ENCODE measurements around the gene NR1I3. TPM values are rescaled to one million over a fixed set of nuclear protein-coding genes. Genes with fewer than 3 reads are reported as not detected.
A peak's percentile ranks its signal among the peaks of the same experiment; 100 is the strongest.

The NR1I3 gene
- total and polyA plus RNA-seq, 4 donors, result 0.17 TPM; not detected in 3

GRCh38 chr1:161200992-161201835, 36.8 kb downstream of the NR1I3 start:
- Histone ChIP-seq H3K9ac (ENCODE audit: insufficient read depth in 1 of 2, low read length in 2 of 2) (peak overlapping the region; percentile 6 to 86), H3K4me1 (ENCODE audit: control insufficient read depth in 5 of 5, insufficient read depth in 5 of 5, low read length in 5 of 5) (peaks cover 6 to 68% (median 40%) of the 10 kb centered on the region in 5 donors), H3K36me3 (ENCODE audit: control insufficient read depth in 4 of 4, insufficient read depth in 4 of 4, low read length in 4 of 4) (peaks cover 0 to 14% (median 7%) of the 10 kb centered on the region in 4 donors), H3K4me3 (no peak overlapping the region), H3K27ac (ENCODE audit: low read depth in 1 of 2, low read length in 1 of 2) (peak overlapping the region; percentile 94 to 99), H3K9me3 (ENCODE audit: control insufficient read depth in 4 of 4, insufficient read depth in 3 of 4, low read length in 3 of 4) (no peaks in the 10 kb centered on the region), H3K27me3 (ENCODE audit: control insufficient read depth in 3 of 3, insufficient read depth in 3 of 3, low read length in 2 of 3) (no peaks in the 10 kb centered on the region)
- TF ChIP-seq CTCF (IDR thresholded peaks at IDR 0.05; ENCODE audit: control extremely low read depth, extremely low read depth), result no peak
- peak; percentile 27 for ATAC-seq (ENCODE audit: insufficient read depth, low FRiP score)
- WGBS, 2 donors, result 50% methylated on average over 13 of the region's 13 CpGs
- DNase-seq, result peak in 1 of 3 donors; percentile 82

GRCh38 chr1:161200421-161200991, 37.5 kb downstream of the NR1I3 start:
- Histone ChIP-seq H3K9me3 (ENCODE audit: control insufficient read depth in 4 of 4, insufficient read depth in 3 of 4, low read length in 3 of 4) (no peaks in the 10 kb centered on the region), H3K4me1 (ENCODE audit: control insufficient read depth in 5 of 5, insufficient read depth in 5 of 5, low read length in 5 of 5) (peaks cover 6 to 69% (median 40%) of the 10 kb centered on the region in 5 donors), H3K27me3 (ENCODE audit: control insufficient read depth in 3 of 3, insufficient read depth in 3 of 3, low read length in 2 of 3) (no peaks in the 10 kb centered on the region), H3K9ac (ENCODE audit: insufficient read depth in 1 of 2, low read length in 2 of 2) (peak overlapping the region in 1 of 2 donors; percentile 86), H3K4me3 (no peak overlapping the region), H3K27ac (ENCODE audit: low read depth in 1 of 2, low read length in 1 of 2) (peak overlapping the region; percentile 94 to 99), H3K36me3 (ENCODE audit: control insufficient read depth in 4 of 4, insufficient read depth in 4 of 4, low read length in 4 of 4) (peaks cover 0 to 12% (median 5%) of the 10 kb centered on the region in 4 donors)
- ATAC-seq (ENCODE audit: insufficient read depth, low FRiP score) (no peak), DNase-seq (no peak)
- 45 to 61% methylated on average over 5 of the region's 5 CpGs for WGBS, 2 donors
- no peak for TF ChIP-seq CTCF (IDR thresholded peaks at IDR 0.05; ENCODE audit: control extremely low read depth, extremely low read depth)

- peak overlapping the region in 1 of 2 donors; percentile 64 for H3K9ac ChIP-seq (ENCODE audit: insufficient read depth in 1 of 2, low read length in 2 of 2)
- H3K27ac ChIP-seq (ENCODE audit: low read depth in 1 of 2, low read length in 1 of 2), result peak overlapping the region; percentile 94 to 99
- H3K4me3 ChIP-seq, result no peak overlapping the region
- peaks cover 6 to 69% (median 40%) of the 10 kb centered on the region in 5 donors for H3K4me1 ChIP-seq (ENCODE audit: control insufficient read depth in 5 of 5, insufficient read depth in 5 of 5, low read length in 5 of 5)
- DNase-seq (peak in 2 of 3 donors; percentile 39 to 72), ATAC-seq (ENCODE audit: insufficient read depth, low FRiP score) (no peak)
- no peaks in the 10 kb centered on the region for H3K27me3 ChIP-seq (ENCODE audit: control insufficient read depth in 3 of 3, insufficient read depth in 3 of 3, low read length in 2 of 3)
- WGBS, 2 donors, result 48 to 76% methylated on average over 4 to 5 of the region's 5 CpGs
- H3K36me3 ChIP-seq (ENCODE audit: control insufficient read depth in 4 of 4, insufficient read depth in 4 of 4, low read length in 4 of 4), result peaks cover 0 to 6% (median 4%) of the 10 kb centered on the region in 4 donors
- no peaks in the 10 kb centered on the region for H3K9me3 ChIP-seq (ENCODE audit: control insufficient read depth in 4 of 4, insufficient read depth in 3 of 4, low read length in 3 of 4)
- TF ChIP-seq CTCF (IDR thresholded peaks at IDR 0.05; ENCODE audit: control extremely low read depth, extremely low read depth), result no peak
Measured at GRCh38 chr1:161199506-161200139, 38.4 kb downstream of the NR1I3 start.
